ENCODE measurements around the gene CLIP3. TPM values are rescaled to one million over a fixed set of nuclear protein-coding genes. Genes with fewer than 3 reads are reported as not detected.

Gene CLIP3
- total RNA-seq, 1 donor from 2014 or later, result 8.2 TPM

DNA sequence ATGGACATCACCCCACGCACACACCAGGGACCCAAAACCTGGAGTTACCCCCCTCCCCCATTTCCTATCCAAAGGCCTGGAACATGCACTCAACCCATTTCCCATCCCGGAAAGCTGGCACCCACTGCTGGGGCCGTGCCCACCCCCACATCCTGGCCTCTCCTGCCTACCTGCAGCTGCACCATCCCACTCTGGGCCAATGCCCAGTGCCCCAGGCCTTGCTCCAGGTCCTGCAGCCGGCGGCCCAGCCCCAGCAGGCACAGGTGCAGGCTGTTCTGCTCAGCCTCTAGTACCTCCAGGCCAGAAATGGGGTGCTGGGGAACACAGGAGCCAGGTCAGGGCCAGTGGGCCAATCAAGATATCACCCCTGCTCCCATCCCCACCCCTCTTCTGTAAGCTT is 25.7 kb downstream of the CLIP3 start:
- no peak overlapping the region for H3K4me2 ChIP-seq
- no peaks in the 10 kb centered on the region for H3K36me3 Mint-ChIP-seq
- H3K27ac ChIP-seq, result no peak overlapping the region
- H3K9me3 ChIP-seq (ENCODE audit: low read depth), result no peaks in the 10 kb centered on the region
- H3K4me1 ChIP-seq, result peaks cover 13% of the 10 kb centered on the region
- no peak overlapping the region for H3K4me3 Mint-ChIP-seq
- H3K9ac ChIP-seq, result no peak overlapping the region
- H2AFZ ChIP-seq (replicated peaks), result no peak overlapping the region
- no peak overlapping the region for H3K27ac Mint-ChIP-seq
- H3K4me3 ChIP-seq, result no peak overlapping the region
- no peaks in the 10 kb centered on the region for H3K79me2 ChIP-seq (ENCODE audit: low read depth)
- H3F3A ChIP-seq (ENCODE audit: low read depth), result peaks cover 8% of the 10 kb centered on the region
- TF ChIP-seq EZH2 (IDR thresholded peaks at IDR 0.05) (no peak), EZH2phosphoT487 (IDR thresholded peaks at IDR 0.05) (no peak)
- TF ChIP-seq, protein P1, sequence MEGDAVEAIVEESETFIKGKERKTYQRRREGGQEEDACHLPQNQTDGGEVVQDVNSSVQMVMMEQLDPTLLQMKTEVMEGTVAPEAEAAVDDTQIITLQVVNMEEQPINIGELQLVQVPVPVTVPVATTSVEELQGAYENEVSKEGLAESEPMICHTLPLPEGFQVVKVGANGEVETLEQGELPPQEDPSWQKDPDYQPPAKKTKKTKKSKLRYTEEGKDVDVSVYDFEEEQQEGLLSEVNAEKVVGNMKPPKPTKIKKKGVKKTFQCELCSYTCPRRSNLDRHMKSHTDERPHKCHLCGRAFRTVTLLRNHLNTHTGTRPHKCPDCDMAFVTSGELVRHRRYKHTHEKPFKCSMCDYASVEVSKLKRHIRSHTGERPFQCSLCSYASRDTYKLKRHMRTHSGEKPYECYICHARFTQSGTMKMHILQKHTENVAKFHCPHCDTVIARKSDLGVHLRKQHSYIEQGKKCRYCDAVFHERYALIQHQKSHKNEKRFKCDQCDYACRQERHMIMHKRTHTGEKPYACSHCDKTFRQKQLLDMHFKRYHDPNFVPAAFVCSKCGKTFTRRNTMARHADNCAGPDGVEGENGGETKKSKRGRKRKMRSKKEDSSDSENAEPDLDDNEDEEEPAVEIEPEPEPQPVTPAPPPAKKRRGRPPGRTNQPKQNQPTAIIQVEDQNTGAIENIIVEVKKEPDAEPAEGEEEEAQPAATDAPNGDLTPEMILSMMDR (IDR thresholded peaks at IDR 0.05), result no peak
- peaks cover 12% of the 10 kb centered on the region for H3K27me3 Mint-ChIP-seq (ENCODE audit: insufficient read depth, low read depth)
- H3K27me3 ChIP-seq, result no peaks in the 10 kb centered on the region
- peaks cover 14% of the 10 kb centered on the region for H3K4me1 Mint-ChIP-seq
- no peaks in the 10 kb centered on the region for H3K36me3 ChIP-seq
- no peak for DNase-seq (ENCODE audit: low spot score)
- peaks cover 4% of the 10 kb centered on the region for H3K9me3 Mint-ChIP-seq
- no peaks in the 10 kb centered on the region for H4K20me1 ChIP-seq (ENCODE audit: low read depth)

DNA sequence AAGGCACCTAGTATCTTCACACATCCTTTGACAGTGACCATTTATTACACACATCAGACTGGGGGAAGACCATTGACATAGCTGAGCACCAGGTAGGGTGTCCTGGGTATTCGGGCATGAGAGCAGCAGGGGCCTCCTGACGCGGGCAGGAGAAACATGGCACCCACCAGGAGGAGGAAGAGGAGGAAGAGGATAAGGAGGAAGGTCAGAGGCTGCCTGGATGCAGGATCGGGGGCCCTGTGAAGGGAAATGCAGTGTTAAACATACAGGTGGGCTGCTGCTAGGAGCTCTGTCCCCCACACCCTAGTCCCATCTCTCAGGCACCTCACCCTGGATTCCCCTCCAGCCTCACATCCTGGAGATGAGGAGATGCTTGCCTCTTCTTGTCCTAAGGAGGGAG is 29.4 kb downstream of the CLIP3 start:
- H3K9me3 Mint-ChIP-seq, result no peaks in the 10 kb centered on the region

DNA sequence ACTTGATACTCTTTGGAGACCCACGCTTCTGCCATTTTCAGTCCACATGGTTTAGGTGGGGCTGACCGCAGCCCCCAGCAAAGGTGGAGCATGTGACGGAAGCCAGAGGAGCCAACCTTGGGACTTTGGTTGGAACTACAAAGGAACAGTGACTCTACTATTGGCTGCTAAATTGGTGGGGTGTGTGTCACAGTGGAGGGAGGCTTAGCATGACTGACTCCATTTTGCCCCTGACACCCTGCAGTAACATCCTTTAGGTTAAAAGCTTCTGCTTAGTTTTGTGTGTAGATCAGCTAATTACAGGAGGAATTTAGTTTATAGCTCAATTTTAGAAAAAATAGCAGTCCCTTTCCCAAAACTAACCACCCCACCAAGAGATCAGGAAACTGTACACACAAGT is 31.1 kb downstream of the CLIP3 start:
- Histone ChIP-seq H3F3A (ENCODE audit: low read depth) (no peaks in the 10 kb centered on the region), H3K79me2 (ENCODE audit: low read depth) (peaks cover 2% of the 10 kb centered on the region), H3K9me3 (ENCODE audit: low read depth) (no peaks in the 10 kb centered on the region), H4K20me1 (ENCODE audit: low read depth) (peaks cover 3% of the 10 kb centered on the region), H3K36me3 (no peaks in the 10 kb centered on the region), H3K4me2 (no peak overlapping the region), H3K27me3 (no peaks in the 10 kb centered on the region), H2AFZ (replicated peaks) (no peak overlapping the region), H3K9ac (no peak overlapping the region), H3K4me1 (no peaks in the 10 kb centered on the region), H3K4me3 (no peak overlapping the region), H3K27ac (no peak overlapping the region)
- no peak for DNase-seq (ENCODE audit: low spot score)
- no peaks in the 10 kb centered on the region for H3K9me3 Mint-ChIP-seq
- TF ChIP-seq EZH2 (IDR thresholded peaks at IDR 0.05) (no peak), EZH2phosphoT487 (IDR thresholded peaks at IDR 0.05) (no peak)
- TF ChIP-seq, protein P1 (IDR thresholded peaks at IDR 0.05), result no peak
- no peak overlapping the region for H3K27ac Mint-ChIP-seq
- peaks cover 8% of the 10 kb centered on the region for H3K4me1 Mint-ChIP-seq
- H3K36me3 Mint-ChIP-seq, result peaks cover 5% of the 10 kb centered on the region
- no peak overlapping the region for H3K4me3 Mint-ChIP-seq
- no peaks in the 10 kb centered on the region for H3K27me3 Mint-ChIP-seq (ENCODE audit: insufficient read depth, low read depth)

More for the DNA sequence above, 29.4 kb downstream of the CLIP3 start:
- H3K36me3 ChIP-seq, result no peaks in the 10 kb centered on the region
- no peak overlapping the region for H3K9ac ChIP-seq
- H3K27ac ChIP-seq, result no peak overlapping the region
- H3K9me3 ChIP-seq (ENCODE audit: low read depth), result no peaks in the 10 kb centered on the region
- no peak overlapping the region for H2AFZ ChIP-seq (replicated peaks)
- peaks cover 3% of the 10 kb centered on the region for H3K27me3 Mint-ChIP-seq (ENCODE audit: insufficient read depth, low read depth)
- DNase-seq (ENCODE audit: low spot score), result no peak
- no peak overlapping the region for H3K4me3 ChIP-seq
- H3K27me3 ChIP-seq, result no peaks in the 10 kb centered on the region
- no peak overlapping the region for H3K4me3 Mint-ChIP-seq
- peaks cover 2% of the 10 kb centered on the region for H3K36me3 Mint-ChIP-seq
- H3K79me2 ChIP-seq (ENCODE audit: low read depth), result no peaks in the 10 kb centered on the region
- peaks cover 5% of the 10 kb centered on the region for H3K4me1 ChIP-seq
- H3K4me2 ChIP-seq, result no peak overlapping the region
- H3K27ac Mint-ChIP-seq, result no peak overlapping the region
- no peaks in the 10 kb centered on the region for H3F3A ChIP-seq (ENCODE audit: low read depth)
- no peaks in the 10 kb centered on the region for H3K4me1 Mint-ChIP-seq
- no peak for TF ChIP-seq EZH2 (IDR thresholded peaks at IDR 0.05)
- no peak for TF ChIP-seq EZH2phosphoT487 (IDR thresholded peaks at IDR 0.05)
- TF ChIP-seq, protein P1 (IDR thresholded peaks at IDR 0.05), result no peak
- no peaks in the 10 kb centered on the region for H4K20me1 ChIP-seq (ENCODE audit: low read depth)

Measured in neural progenitor cell (in vitro differentiated cells).